HL-60 (cell line): ENCODE data around the gene ACP3.
A peak's percentile ranks its signal among the peaks of the same experiment; 100 is the strongest.

Experiments used
- DNase-seq, 2 experiments: peaks; one replicate each; pipeline ENCODE4 v3.0.0-alpha.2; 2010 to 2020; ENCODE audit warnings: low read depth in 1 of 2, low spot score in 1 of 2
- H3K27ac ChIP-seq: fragments of 250-450 bp; sonication (Bioruptor Pico); replicated peaks from 2 replicates; pipeline ENCODE4 v1.5.1; 2020; ENCODE audit warnings: mild to moderate bottlenecking, moderate library complexity
- H3K27me3 ChIP-seq: fragments of 250-450 bp; sonication (Bioruptor Pico); 2 replicates; pipeline ENCODE4 v1.5.1; 2021; ENCODE audit warnings: mild to moderate bottlenecking, moderate library complexity; ENCODE audit not compliant: insufficient read depth, poor library complexity, severe bottlenecking
- H3K4me3 ChIP-seq: replicated peaks from 2 replicates; pipeline ENCODE4 v1.5.1; 2011; ENCODE audit warnings: mild to moderate bottlenecking, control low read depth, low read length; ENCODE audit not compliant: insufficient read depth
- CTCF ChIP-seq: IDR thresholded peaks from one replicate; pipeline ENCODE4 v1.5.1; 2011; ENCODE audit warnings: low read length, control low read depth, inconsistent platforms; ENCODE audit not compliant: insufficient read depth
- GABPA ChIP-seq: IDR thresholded peaks from 2 replicates; pipeline ENCODE4 v1.6.1; 2012; ENCODE audit warnings: low read depth
- POLR2AphosphoS5 ChIP-seq: IDR thresholded peaks from 2 replicates; pipeline ENCODE4 v1.6.1; 2012; ENCODE audit warnings: low read depth
- REST ChIP-seq: IDR thresholded peaks from 2 replicates; pipeline ENCODE4 v1.6.1; 2012; ENCODE audit warnings: low read depth; ENCODE audit not compliant: insufficient replicate concordance
- SPI1 ChIP-seq: IDR thresholded peaks from 2 replicates; pipeline ENCODE4 v1.6.1; 2012; ENCODE audit warnings: low read depth, mild to moderate bottlenecking, borderline replicate concordance
- long read RNA-seq: library from polyadenylated mRNA; unstranded; transcript quantifications from one replicate; pipeline ENCODE4 v2.0.0, GENCODE V29; 2020

Gene ACP3
- long read RNA-seq, partial matches to known transcripts = 1 of 11 reads
- long read RNA-seq, other reads (novel, unspliced or antisense) = 3 of 11 reads

GRCh38 chr3:132317229-132317948, at the start of gene ACP3:
Gene ACP3 (plus strand): TSS chr3:132317407. CDS start chr3:132317457, 50 bp downstream.
- Histone ChIP-seq H3K27ac (peak within 1 kb of the TSS; percentile 81), H3K27me3 (no peaks in the 10 kb centered on the region), H3K4me3 (peak within 1 kb of the TSS; percentile 41)
- TF ChIP-seq REST = peak; percentile 49
- TF ChIP-seq POLR2AphosphoS5 = peak; percentile 88
- TF ChIP-seq GABPA = no peak
- peak; percentile 93 for TF ChIP-seq SPI1
- TF ChIP-seq CTCF = no peak
- DNase-seq = peak; percentile 69 to 92

DNA sequence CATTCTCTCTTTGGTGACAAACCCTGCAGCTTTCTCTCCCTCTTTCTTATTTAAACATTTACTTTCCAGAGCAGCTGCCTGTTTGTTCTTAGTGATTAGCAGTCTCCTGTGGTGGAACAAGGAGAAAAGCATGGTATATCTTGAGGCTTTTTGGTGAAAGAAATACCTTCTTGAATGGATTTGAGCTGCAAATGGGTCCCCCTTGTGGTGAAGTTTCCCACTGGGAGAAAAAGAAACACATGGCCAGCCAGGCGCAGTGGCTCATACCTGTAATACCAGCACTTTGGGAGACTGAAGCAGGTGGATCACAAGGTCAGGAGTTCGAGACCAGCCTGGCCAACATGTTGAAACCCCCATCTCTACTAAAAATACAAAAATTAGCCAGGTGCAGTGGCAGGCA, 48.3 kb upstream of the ACP3 start:
- TF ChIP-seq REST = no peak
- TF ChIP-seq CTCF = peak; percentile 15
- no peak for TF ChIP-seq GABPA
- peak in 1 of 2 experiments; percentile 46 for DNase-seq
- no peak overlapping the region for H3K4me3 ChIP-seq
- H3K27ac ChIP-seq = no peak overlapping the region
- H3K27me3 ChIP-seq = no peaks in the 10 kb centered on the region

DNA sequence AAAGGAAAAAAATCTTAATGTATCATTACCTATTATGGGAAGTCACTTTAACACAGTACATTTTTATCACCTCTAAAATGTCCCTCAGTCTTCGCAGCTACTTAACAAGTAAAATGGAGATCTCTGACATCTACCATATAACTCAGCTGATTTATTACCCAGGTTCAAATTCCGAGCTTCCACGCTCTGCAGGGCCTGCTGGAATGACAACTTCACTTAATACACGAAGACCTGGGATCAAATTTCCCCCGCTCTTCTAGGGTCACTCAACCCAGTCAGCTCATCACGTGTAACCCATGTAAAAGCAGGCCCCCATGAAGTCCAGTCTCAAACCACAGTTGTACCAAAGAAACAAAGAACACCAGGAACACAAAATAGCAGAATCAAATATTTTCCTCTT, 44.2 kb upstream of the ACP3 start:
- Histone ChIP-seq H3K27me3 (no peaks in the 10 kb centered on the region), H3K4me3 (no peak overlapping the region), H3K27ac (no peak overlapping the region)
- DNase-seq = no peak
- TF ChIP-seq CTCF (no peak), SPI1 (no peak), POLR2AphosphoS5 (no peak), GABPA (no peak), REST (no peak)
